NT2/D1 (cell line): Measurements from ENCODE around the gene USP40.

ENCODE experiments used
- YY1 ChIP-seq: IDR thresholded peaks from 2 replicates; pipeline ENCODE4 v1.6.1; 2011; ENCODE audit not compliant: insufficient read length, insufficient read depth
- ZNF274 ChIP-seq: IDR thresholded peaks from 2 replicates; pipeline ENCODE4 v1.6.1; 2011; ENCODE audit warnings: mild to moderate bottlenecking, low read depth, low read length

GRCh38 chr2:233458031-233458610 lies 108.5 kb downstream of the USP40 start:
- no peak for TF ChIP-seq ZNF274
- TF ChIP-seq YY1: no peak
